Left ventricle myocardium inferior (tissue), 1 donor: ENCODE data around the gene GRPEL1. TPM values are rescaled to one million over a fixed set of nuclear protein-coding genes. Genes with fewer than 3 reads are reported as not detected.

Source experiments
- DNase-seq: peaks from one replicate; pipeline ENCODE4 v3.0.0-alpha.2; 2020
- H3K27ac ChIP-seq: fragments of 200-600 bp; replicated peaks from 2 replicates; pipeline ENCODE4 v1.8.0; 2021
- H3K27me3 ChIP-seq: fragments of 200-600 bp; 2 replicates; pipeline ENCODE4 v1.8.0; 2021; ENCODE audit warnings: low read depth
- H3K36me3 ChIP-seq: fragments of 200-600 bp; 2 replicates; pipeline ENCODE4 v1.8.0; 2021
- H3K4me1 ChIP-seq: fragments of 200-600 bp; 2 replicates; pipeline ENCODE4 v1.8.0; 2021
- H3K4me3 ChIP-seq: fragments of 200-600 bp; 2 replicates; pipeline ENCODE4 v1.8.0; 2021; ENCODE audit warnings: mild to moderate bottlenecking, moderate library complexity
- H3K9me3 ChIP-seq: fragments of 200-600 bp; replicated peaks from 2 replicates; pipeline ENCODE4 v1.8.0; 2021
- CTCF ChIP-seq: fragments of 200-600 bp; IDR thresholded peaks from 2 replicates; pipeline ENCODE4 v1.8.0; 2021; ENCODE audit warnings: antibody characterized with exemption, mild to moderate bottlenecking, borderline replicate concordance
- intact Hi-C: fragments of 100-400 bp; cut with micrococcal nuclease; formaldehyde crosslinking; loops from one replicate; pipeline ENCODE4 v1.11.0; 2022
- total RNA-seq: library from RNA; stranded (reverse); fragmentation: NEBNext Ultra II Directional; extraction: Animal tissue kit (Norgen Biotek cat#: 25700); gene quantifications from one replicate; pipeline ENCODE4 v1.2.1, GENCODE V29; 2021
- donor health status: DM: no; HTN: yes; CAD: no; lungs with severe emphysema.

GRPEL1 gene
- total RNA-seq, 1 donor from 2014 or later: 58.2 TPM

DNA sequence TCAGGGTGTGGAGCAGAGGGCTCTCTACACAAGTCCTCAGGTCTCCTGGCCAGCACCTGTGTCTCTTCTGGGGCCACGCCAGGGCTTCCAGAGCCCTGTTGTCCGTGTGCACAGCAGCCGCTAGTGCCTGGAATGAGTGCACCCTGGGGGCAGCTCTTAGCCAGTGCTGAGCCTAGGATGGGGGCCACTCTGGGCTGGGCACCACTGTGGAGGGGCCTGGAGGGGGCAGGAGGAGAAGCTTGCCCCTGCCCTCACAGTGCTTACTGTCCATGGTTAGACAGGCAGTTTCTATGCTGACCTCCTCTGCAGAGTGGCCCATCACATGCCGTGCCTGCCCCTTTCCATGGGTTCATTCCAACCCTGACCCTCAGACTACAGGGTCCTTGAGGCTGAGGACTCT lies 42.7 kb upstream of the GRPEL1 start:
- TF ChIP-seq CTCF: no peak
- Histone ChIP-seq H3K36me3 (no peaks in the 10 kb centered on the region), H3K4me3 (no peak overlapping the region), H3K9me3 (no peaks in the 10 kb centered on the region), H3K4me1 (no peaks in the 10 kb centered on the region), H3K27ac (no peak overlapping the region), H3K27me3 (peaks cover 5% of the 10 kb centered on the region)
- DNase-seq: no peak
- intact Hi-C loops: no loop called here

GRCh38 chr4:7109169-7109568 lies 41.3 kb upstream of the GRPEL1 start:
- intact Hi-C loops: no loop called here
- H3K27ac ChIP-seq: no peak overlapping the region
- no peaks in the 10 kb centered on the region for H3K36me3 ChIP-seq
- H3K9me3 ChIP-seq: no peaks in the 10 kb centered on the region
- peaks cover 5% of the 10 kb centered on the region for H3K27me3 ChIP-seq
- no peak overlapping the region for H3K4me3 ChIP-seq
- no peak for TF ChIP-seq CTCF
- no peaks in the 10 kb centered on the region for H3K4me1 ChIP-seq
- DNase-seq: no peak

DNA sequence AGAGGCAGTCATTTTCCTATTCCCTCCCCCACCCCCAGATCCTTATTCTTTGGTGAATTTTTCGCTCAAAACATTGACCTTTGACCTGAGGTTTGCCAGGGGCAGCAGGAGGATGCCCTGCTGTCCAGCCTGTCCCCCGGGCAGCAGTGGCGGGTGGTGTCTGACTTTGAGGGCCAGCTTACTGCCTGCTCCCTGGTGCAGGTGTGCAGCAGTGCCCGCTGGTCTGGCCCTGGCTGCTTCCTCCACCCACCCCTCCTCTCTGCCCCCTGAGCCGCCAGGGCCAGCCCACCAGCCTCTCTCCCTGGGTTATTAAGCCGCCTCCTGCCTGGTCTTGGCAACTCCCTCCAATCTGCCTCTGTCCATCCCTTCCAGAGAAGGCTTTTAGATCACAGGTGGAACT lies 40.8 kb upstream of the GRPEL1 start:
- Histone ChIP-seq H3K36me3 (no peaks in the 10 kb centered on the region), H3K4me3 (no peak overlapping the region), H3K27me3 (peaks cover 5% of the 10 kb centered on the region), H3K4me1 (peaks cover 5% of the 10 kb centered on the region), H3K9me3 (no peaks in the 10 kb centered on the region), H3K27ac (no peak overlapping the region)
- intact Hi-C loops: no loop called here
- no peak for DNase-seq
- no peak for TF ChIP-seq CTCF

GRCh38 chr4:7108046-7108625 lies 40.3 kb upstream of the GRPEL1 start:
- peaks cover 5% of the 10 kb centered on the region for H3K27me3 ChIP-seq
- no peak overlapping the region for H3K4me3 ChIP-seq
- no peaks in the 10 kb centered on the region for H3K9me3 ChIP-seq
- intact Hi-C loops: no loop called here
- peaks cover 9% of the 10 kb centered on the region for H3K4me1 ChIP-seq
- no peaks in the 10 kb centered on the region for H3K36me3 ChIP-seq
- no peak for TF ChIP-seq CTCF
- H3K27ac ChIP-seq: no peak overlapping the region
- DNase-seq: no peak

DNA sequence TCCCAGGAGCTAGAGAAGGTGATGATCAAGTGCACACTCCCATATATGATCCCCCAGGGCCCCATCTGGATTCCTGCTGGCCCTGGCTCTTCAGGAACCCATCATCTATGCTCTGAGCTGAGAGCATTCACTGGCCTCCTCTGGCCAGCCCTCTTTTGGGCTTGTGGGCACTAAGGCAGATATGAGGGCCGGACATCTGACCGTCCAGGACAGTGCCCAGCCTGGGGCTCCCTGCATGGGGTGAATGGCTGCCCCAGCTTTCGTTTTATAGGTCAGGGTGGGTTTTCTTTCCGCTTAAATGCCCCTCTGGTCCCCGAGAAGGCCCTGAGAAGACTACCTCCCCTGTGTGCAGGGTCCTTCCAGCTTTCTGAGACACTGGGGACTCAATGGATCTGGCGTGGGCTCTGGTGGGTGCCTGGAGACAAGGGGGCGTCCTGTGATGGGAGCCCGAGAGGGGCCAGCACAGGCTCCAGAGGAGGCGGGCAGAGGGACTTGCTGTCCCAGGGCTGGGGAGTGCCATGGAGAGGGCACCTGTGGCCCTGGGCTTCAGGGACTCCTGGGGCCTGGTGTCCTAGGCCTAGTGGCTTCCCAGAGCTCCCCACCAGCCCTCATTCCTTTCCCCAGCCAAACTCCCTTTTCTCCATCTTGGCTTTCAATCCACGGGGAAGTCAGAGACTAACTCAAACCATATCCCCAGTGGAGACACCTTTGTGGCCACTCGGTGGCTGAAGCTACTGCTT lies 39.5 kb upstream of the GRPEL1 start:
- intact Hi-C loops: no loop called here
- Histone ChIP-seq H3K4me3 (no peak overlapping the region), H3K9me3 (no peaks in the 10 kb centered on the region), H3K36me3 (no peaks in the 10 kb centered on the region), H3K27me3 (peaks cover 5% of the 10 kb centered on the region), H3K27ac (no peak overlapping the region), H3K4me1 (peaks cover 17% of the 10 kb centered on the region)
- DNase-seq: no peak
- TF ChIP-seq CTCF: no peak
